ENCODE data around the gene PTPRM. TPM values are rescaled to one million over a fixed set of nuclear protein-coding genes. Genes with fewer than 3 reads are reported as not detected.

Gene PTPRM
- total RNA-seq, 1 donor from 2014 or later, result 71.3 TPM

DNA sequence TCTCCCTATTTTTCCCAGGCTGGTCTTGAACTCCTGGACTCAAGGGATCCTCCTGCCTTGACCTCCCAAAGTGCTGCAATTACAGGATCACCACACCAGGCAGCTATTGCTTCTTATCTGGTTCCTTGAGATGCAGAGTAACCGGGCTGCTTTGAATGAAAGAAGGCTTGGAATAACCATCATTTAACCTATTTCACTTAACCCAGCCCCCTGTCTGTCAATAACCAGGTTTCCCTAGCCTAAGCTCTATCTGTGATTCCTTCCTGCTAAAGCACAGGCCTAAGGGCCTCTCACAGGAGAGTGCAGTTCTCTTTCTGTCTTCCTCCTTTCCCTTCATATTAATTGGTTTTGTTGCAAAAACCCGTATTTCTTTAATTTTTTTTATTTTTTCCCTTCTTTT, 648.6 kb downstream of the PTPRM start:
- H3K9me3 Mint-ChIP-seq, result peaks cover 3% of the 10 kb centered on the region
- H3K27ac Mint-ChIP-seq, result no peak overlapping the region
- no peak for DNase-seq (ENCODE audit: low spot score in 2 of 2, unreplicated experiment in 2 of 2)
- no peak for TF ChIP-seq CTCF (IDR thresholded peaks at IDR 0.05; ENCODE audit: unreplicated experiment)
- H3K36me3 Mint-ChIP-seq, result peaks cover 13% of the 10 kb centered on the region
- no peak overlapping the region for H3K4me3 Mint-ChIP-seq
- H3K4me1 Mint-ChIP-seq, result peaks cover 32% of the 10 kb centered on the region
- no peaks in the 10 kb centered on the region for H3K27me3 Mint-ChIP-seq (ENCODE audit: low read depth)

DNA sequence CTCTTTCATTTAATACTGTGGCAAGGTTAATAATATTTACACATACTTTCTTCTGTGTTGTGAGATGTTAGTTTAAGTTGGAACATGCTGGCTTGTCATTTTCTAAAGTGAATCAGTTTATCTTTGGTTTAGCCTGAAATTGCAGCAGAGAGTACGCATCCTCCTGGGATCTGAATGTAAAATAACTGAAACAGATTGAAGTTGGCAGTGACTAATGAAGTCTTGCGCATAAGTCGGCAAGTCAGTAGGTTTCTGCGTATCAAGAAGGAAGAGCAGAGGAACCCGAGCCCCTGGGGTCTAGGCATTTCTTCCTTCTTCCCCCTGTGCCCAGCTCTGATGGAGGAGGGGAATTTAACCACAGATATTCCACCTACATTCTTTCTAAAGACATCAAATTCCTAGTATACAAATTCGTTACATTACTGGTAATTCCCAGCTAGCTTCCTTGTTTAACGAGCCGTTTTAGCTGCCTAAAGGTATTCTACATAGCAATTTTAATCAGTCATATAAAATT, 650.0 kb downstream of the PTPRM start:
- no peaks in the 10 kb centered on the region for H3K27me3 Mint-ChIP-seq (ENCODE audit: low read depth)
- no peaks in the 10 kb centered on the region for H3K9me3 Mint-ChIP-seq
- no peak for TF ChIP-seq CTCF (IDR thresholded peaks at IDR 0.05; ENCODE audit: unreplicated experiment)
- no peak for DNase-seq (ENCODE audit: low spot score in 2 of 2, unreplicated experiment in 2 of 2)
- H3K27ac Mint-ChIP-seq, result no peak overlapping the region
- H3K4me1 Mint-ChIP-seq, result peaks cover 32% of the 10 kb centered on the region
- peaks cover 9% of the 10 kb centered on the region for H3K36me3 Mint-ChIP-seq
- H3K4me3 Mint-ChIP-seq, result no peak overlapping the region

GRCh38 chr18:8218197-8218596, 651.1 kb downstream of the PTPRM start:
- H3K9me3 Mint-ChIP-seq, result no peaks in the 10 kb centered on the region
- H3K27ac Mint-ChIP-seq, result no peak overlapping the region
- no peak for TF ChIP-seq CTCF (IDR thresholded peaks at IDR 0.05; ENCODE audit: unreplicated experiment)
- H3K27me3 Mint-ChIP-seq (ENCODE audit: low read depth), result no peaks in the 10 kb centered on the region
- H3K36me3 Mint-ChIP-seq, result peaks cover 4% of the 10 kb centered on the region
- peaks cover 32% of the 10 kb centered on the region for H3K4me1 Mint-ChIP-seq
- H3K4me3 Mint-ChIP-seq, result no peak overlapping the region
- no peak for DNase-seq (ENCODE audit: low spot score in 2 of 2, unreplicated experiment in 2 of 2)

- peaks cover 8% of the 10 kb centered on the region for H3K9me3 Mint-ChIP-seq
- H3K4me1 Mint-ChIP-seq, result peaks cover 32% of the 10 kb centered on the region
- no peak for DNase-seq (ENCODE audit: low spot score in 2 of 2, unreplicated experiment in 2 of 2)
- H3K27me3 Mint-ChIP-seq (ENCODE audit: low read depth), result no peaks in the 10 kb centered on the region
- H3K36me3 Mint-ChIP-seq, result peaks cover 11% of the 10 kb centered on the region
- no peak for TF ChIP-seq CTCF (IDR thresholded peaks at IDR 0.05; ENCODE audit: unreplicated experiment)
- H3K27ac Mint-ChIP-seq, result no peak overlapping the region
- H3K4me3 Mint-ChIP-seq, result no peak overlapping the region
These were observed 654.3 kb downstream of the PTPRM start for GRCh38 chr18:8221452-8221851.

- Mint-ChIP-seq H3K4me1 (peaks cover 9% of the 10 kb centered on the region), H3K27me3 (ENCODE audit: low read depth) (no peaks in the 10 kb centered on the region), H3K27ac (no peak overlapping the region), H3K4me3 (no peak overlapping the region), H3K36me3 (peaks cover 17% of the 10 kb centered on the region), H3K9me3 (peaks cover 13% of the 10 kb centered on the region)
- DNase-seq (ENCODE audit: low spot score in 2 of 2, unreplicated experiment in 2 of 2), result no peak
- no peak for TF ChIP-seq CTCF (IDR thresholded peaks at IDR 0.05; ENCODE audit: unreplicated experiment)
These were observed 657.5 kb downstream of the PTPRM start for GRCh38 chr18:8224576-8224975.

DNA sequence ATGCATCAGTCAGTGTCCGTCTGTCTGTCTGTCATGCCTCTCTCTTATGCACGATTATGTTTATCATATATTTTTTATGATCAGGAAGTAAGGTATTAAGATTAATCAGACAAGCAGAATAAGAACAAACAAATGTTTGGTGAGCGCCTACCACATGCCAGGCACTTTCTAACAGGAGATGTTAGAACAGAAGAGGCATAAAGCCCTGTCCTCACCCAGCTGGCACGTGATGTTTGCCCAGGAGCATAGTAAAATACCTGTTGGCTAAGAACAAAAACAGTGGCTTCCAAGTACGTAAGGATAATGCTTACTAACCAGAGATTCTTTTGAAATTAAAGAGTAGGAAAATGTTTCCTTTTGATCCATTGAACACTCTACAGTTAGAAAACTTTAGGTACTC, 661.9 kb downstream of the PTPRM start:
- DNase-seq (ENCODE audit: low spot score in 2 of 2, unreplicated experiment in 2 of 2), result no peak
- no peaks in the 10 kb centered on the region for H3K27me3 Mint-ChIP-seq (ENCODE audit: low read depth)
- no peak overlapping the region for H3K4me3 Mint-ChIP-seq
- no peak overlapping the region for H3K27ac Mint-ChIP-seq
- no peak for TF ChIP-seq CTCF (IDR thresholded peaks at IDR 0.05; ENCODE audit: unreplicated experiment)
- peaks cover 22% of the 10 kb centered on the region for H3K9me3 Mint-ChIP-seq
- H3K4me1 Mint-ChIP-seq, result no peaks in the 10 kb centered on the region
- H3K36me3 Mint-ChIP-seq, result peaks cover 26% of the 10 kb centered on the region
